Regular cardiac myocyte (primary cell): Measurements from ENCODE around the gene CABLES2. TPM values are rescaled to one million over a fixed set of nuclear protein-coding genes. Genes with fewer than 3 reads are reported as not detected.

Experiments
- total RNA-seq: library from RNA; depleted of rRNA; stranded (reverse); fragments of >200 nt; gene quantifications from 2 replicates; pipeline ENCODE4 v1.2.3, GENCODE V29; 2014

CABLES2 gene, protein sequence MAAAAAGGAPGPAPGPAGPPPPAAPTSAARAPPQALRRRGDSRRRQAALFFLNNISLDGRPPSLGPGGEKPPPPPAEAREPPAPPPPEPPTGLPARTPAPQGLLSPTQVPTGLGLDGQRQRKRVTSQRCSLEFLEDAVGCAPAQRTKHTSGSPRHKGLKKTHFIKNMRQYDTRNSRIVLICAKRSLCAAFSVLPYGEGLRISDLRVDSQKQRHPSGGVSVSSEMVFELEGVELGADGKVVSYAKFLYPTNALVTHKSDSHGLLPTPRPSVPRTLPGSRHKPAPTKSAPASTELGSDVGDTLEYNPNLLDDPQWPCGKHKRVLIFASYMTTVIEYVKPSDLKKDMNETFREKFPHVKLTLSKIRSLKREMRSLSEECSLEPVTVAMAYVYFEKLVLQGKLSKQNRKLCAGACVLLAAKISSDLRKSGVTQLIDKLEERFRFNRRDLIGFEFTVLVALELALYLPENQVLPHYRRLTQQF
- 0.28 and 0.96 TPM in 2 replicates for total RNA-seq

GRCh38 chr20:62407221-62407992, at the start of gene CABLES2:
TSS of gene CABLES2 (minus strand) at chr20:62407285. CDS start at chr20:62407276, 9 bp downstream.

DNA sequence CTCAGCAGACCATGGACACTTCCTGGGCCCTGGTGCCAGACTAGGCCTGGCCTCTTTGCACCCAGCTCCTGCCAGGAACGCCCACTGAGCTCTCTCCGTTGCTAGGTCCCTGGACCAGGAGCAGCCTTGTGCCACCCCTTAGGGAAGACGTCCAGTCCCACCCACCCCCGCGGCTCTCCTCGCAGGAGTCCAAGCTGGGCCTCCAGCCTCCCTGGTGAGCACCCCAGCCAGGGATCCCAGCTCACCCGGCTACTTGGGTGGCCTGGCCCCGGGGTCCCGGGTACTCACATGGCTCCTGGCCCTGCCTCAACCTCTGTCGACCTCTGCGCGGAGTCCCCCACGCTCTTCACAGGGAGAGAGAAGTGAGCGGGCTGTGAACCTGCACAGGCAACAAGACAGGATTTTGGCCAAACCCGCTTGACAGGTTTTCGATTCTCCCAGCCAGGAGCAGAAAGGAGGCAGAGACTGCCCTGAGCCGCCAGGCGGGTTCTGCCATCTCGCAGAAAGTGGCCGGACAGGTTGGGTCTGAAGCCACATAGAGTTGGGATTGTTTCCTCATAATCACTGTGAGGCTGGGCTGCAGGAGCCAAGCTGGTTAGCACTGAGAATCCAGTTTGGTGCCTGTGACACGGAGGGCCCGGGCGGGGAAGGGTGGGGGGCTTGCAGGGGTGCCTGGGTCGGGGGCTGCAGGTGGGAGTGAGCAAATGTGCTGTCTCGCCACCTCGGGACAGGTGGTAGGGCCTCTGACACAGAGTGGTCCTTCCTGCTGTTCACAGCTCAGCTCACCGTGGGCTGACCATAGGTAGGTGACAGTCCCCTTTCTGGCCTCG, 20.3 kb upstream of the CABLES2 start, which contains the start of gene RBBP8NL:
RBBP8NL (minus strand) TSS at position 368 of the 830 bp plus-strand sequence. CDS start 7,892 bp downstream, outside the sequence.

DNA sequence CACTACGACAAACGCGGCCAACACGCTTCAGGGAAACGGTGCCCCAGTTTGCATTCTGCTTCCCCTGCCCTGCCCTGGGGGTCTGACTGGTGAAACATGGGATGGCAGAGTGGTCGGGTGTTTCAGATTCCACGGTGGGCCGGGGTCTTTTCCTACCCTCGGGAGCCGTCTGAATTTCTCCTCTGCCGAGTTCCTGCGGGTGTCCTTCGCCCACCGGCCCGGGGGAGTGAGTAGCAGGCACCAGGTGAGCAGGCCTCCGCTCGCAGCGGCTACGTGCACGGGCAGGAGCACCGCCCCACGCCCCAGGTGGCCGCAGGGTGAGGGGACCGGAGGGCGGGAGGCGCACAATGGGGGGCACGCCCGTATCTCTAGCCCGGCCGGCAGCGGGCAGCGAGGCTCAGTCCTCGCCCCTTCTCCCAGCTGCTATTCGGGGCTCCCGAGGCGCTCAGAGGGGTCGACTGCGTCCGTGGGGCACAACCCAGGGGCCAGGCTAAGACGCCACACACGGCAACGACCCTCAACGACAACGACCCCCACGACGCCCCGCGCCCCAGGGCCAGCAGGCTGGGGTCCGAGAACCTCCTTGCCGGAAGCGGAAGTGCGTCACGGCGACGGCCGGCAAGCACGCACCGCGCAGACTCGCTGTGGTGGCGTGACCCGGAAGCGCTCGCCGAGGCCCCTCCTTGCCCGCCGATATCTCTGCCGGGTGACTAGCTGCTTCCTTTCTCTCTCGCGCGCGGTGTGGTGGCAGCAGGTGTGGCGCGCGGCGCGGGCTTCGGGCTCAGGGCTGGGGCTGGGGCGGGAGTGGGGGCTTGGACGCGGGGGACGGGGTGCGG, 20.5 kb downstream of the CABLES2 start, which contains the start of gene RPS21:
RPS21 (plus strand) TSS at position 721 of the 836 bp plus-strand sequence. CDS start 236 bp downstream, outside the sequence.

DNA sequence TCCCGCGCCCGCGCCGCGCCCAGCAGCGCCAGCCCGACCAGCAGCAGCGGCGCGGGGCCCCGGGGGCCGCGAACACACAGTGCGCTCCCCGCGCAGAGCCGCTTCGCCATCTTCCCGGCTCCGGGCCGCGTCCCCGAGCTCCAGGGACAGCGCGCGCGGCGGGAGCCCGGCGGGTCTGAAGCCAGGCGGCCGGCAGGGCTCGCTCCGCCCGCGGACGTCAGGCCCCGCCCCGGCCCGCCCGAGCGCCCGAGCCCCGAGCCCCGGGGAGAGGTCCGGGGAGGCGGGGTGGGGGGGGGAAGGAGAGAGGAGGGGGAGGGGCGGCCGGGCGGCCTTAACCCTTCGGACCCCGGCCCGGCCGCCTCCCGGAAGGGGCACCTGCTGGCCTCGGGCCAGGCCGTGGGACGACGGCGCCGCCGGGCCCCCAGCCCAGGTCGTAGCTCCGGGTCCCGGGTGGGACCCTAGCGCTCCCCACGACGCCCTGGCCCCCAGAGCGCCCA, 39.9 kb downstream of the CABLES2 start, which contains the start of gene LAMA5:
LAMA5 (minus strand) TSS at position 177 of the 497 bp plus-strand sequence; CDS start at position 110, 67 bp downstream.

Other genes with a start within 250 kb of the CABLES2 start
- gene MTG2, start 224.3 kb downstream of the CABLES2 start, total RNA-seq: 14.1 and 19.9 TPM in 2 replicates
- not detected in 2 replicates for gene HRH3, start 187.0 kb downstream of the CABLES2 start, total RNA-seq
- 25.9 and 31.9 TPM in 2 replicates for gene OSBPL2, start 168.8 kb downstream of the CABLES2 start, total RNA-seq
- gene ADRM1, start 104.3 kb downstream of the CABLES2 start, total RNA-seq: 82.3 and 123 TPM in 2 replicates
- 19.7 and 35.7 TPM in 2 replicates for gene LAMA5, start 40.0 kb downstream of the CABLES2 start, total RNA-seq
- gene RPS21, start 20.2 kb downstream of the CABLES2 start, total RNA-seq: 543 and 873 TPM in 2 replicates
- not detected in 2 replicates for gene RBBP8NL, start 20.3 kb upstream of the CABLES2 start, total RNA-seq
- not detected in 2 replicates for gene GATA5, start 68.7 kb upstream of the CABLES2 start, total RNA-seq
- 0.19 and 0.56 TPM in 2 replicates for gene SLCO4A1, start 235.2 kb upstream of the CABLES2 start, total RNA-seq